ENCODE results near the gene ELF3.

DNA sequence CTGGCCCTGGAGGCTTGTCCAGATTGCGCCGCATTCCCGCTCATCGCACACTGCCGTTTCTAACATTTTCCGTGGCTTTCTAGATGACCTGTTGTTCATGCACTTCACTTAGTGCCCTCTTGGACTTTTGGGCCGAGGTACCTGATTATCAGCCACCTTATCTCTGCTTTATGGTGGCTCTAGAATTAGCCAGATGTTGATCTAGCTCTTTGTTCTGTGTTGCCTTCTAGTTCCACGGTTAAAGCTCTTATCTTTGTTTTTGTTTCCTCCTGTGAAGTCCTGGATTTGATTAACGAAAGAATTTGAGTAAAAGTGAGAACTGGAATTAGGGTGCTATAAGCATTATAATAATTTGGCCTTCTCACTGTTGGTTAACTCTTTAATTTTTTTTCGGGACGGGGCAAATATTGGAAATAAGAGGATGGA, 27.0 kb upstream of the ELF3 start:
- TF ChIP-seq TAF1 (IDR thresholded peaks at IDR 0.05; ENCODE audit: borderline replicate concordance, low read depth, low read length) (no peak), POLR2AphosphoS5 (IDR thresholded peaks at IDR 0.05; ENCODE audit: low read depth, low read length) (no peak), POLR2A (IDR thresholded peaks at IDR 0.05; ENCODE audit: low read depth, low read length) (no peak)

Measured in GM12892 (cell line).